Brain microvascular endothelial cell (primary cell): ENCODE results near the gene ADRA2A.
A peak's percentile ranks its signal among the peaks of the same experiment; 100 is the strongest.

Experiments used
- DNase-seq: peaks from one replicate; pipeline ENCODE4 v3.0.0-alpha.2; 2020
- H3K27ac ChIP-seq: fragments of 250-450 bp; sonication (Bioruptor Pico); 2 replicates; pipeline ENCODE4 v1.5.1; 2020; ENCODE audit warnings: mild to moderate bottlenecking, moderate library complexity
- H3K27me3 ChIP-seq: fragments of 250-450 bp; sonication (Bioruptor Pico); replicated peaks from 2 replicates; pipeline ENCODE4 v1.5.1; 2020; ENCODE audit warnings: mild to moderate bottlenecking
- H3K36me3 ChIP-seq: fragments of 250-450 bp; sonication (Bioruptor Pico); replicated peaks from 2 replicates; pipeline ENCODE4 v1.5.1; 2020; ENCODE audit warnings: mild to moderate bottlenecking
- H3K4me3 ChIP-seq: 2 replicates; pipeline ENCODE4 v1.5.1; 2011; ENCODE audit warnings: low read depth, mild to moderate bottlenecking, control low read depth, low read length, moderate library complexity
- CTCF ChIP-seq: IDR thresholded peaks from 2 replicates; pipeline ENCODE4 v1.5.1; 2011; ENCODE audit warnings: low read depth, mild to moderate bottlenecking, moderate library complexity, low read length, control low read depth, inconsistent platforms; ENCODE audit errors: missing control alignments
- in situ Hi-C: cut with HindIII; loops from 2 replicates; pipeline ENCODE4 v1.10.0; 2017; ENCODE audit warnings: low sequenced_read_pairs, low pct_ligation_motif_present

Gene ADRA2A

GRCh38 chr10:111127081-111127848, 50.4 kb downstream of the ADRA2A start:
- H3K27ac ChIP-seq = no peak overlapping the region
- no peak overlapping the region for H3K4me3 ChIP-seq
- no peak for DNase-seq
- TF ChIP-seq CTCF = no peak
- H3K36me3 ChIP-seq = no peaks in the 10 kb centered on the region
- in situ Hi-C loops = no loop called here
- no peaks in the 10 kb centered on the region for H3K27me3 ChIP-seq

- H3K36me3 ChIP-seq = no peaks in the 10 kb centered on the region
- no peak overlapping the region for H3K4me3 ChIP-seq
- peak; percentile 38 for DNase-seq
- H3K27me3 ChIP-seq = no peaks in the 10 kb centered on the region
- no peak overlapping the region for H3K27ac ChIP-seq
- in situ Hi-C loops = no loop called here
- TF ChIP-seq CTCF = no peak
Measured at GRCh38 chr10:111128331-111129180, 51.7 kb downstream of the ADRA2A start.

- TF ChIP-seq CTCF = no peak
- in situ Hi-C loops = no loop called here
- DNase-seq = no peak
- no peaks in the 10 kb centered on the region for H3K36me3 ChIP-seq
- H3K4me3 ChIP-seq = no peak overlapping the region
- H3K27ac ChIP-seq = no peak overlapping the region
- H3K27me3 ChIP-seq = no peaks in the 10 kb centered on the region
Measured at GRCh38 chr10:111129363-111129762, 52.5 kb downstream of the ADRA2A start.

- no peak for DNase-seq
- no peak for TF ChIP-seq CTCF
- in situ Hi-C loops = no loop called here
- Histone ChIP-seq H3K27me3 (no peaks in the 10 kb centered on the region), H3K4me3 (no peak overlapping the region), H3K36me3 (no peaks in the 10 kb centered on the region), H3K27ac (no peak overlapping the region)
Measured at GRCh38 chr10:111130471-111130870, 53.6 kb downstream of the ADRA2A start.
